Gastrocnemius medialis (tissue), 4 donors: ENCODE data around the gene MELTF.

Source experiments
- POLR2A ChIP-seq, 2 donors: fragments of 450-650 bp; IDR thresholded peaks; one replicate each; pipeline ENCODE4 v1.6.1; 2017; ENCODE audit warnings: antibody characterized with exemption in 2 of 2, mild to moderate bottlenecking in 2 of 2, moderate library complexity in 2 of 2
- TF ChIP-seq, protein P1 (sequence below), 5 experiments: fragments of 450-650 bp in 3 of 5; fragments of 200-600 bp in 2 of 5; sonication (generic) in 2 of 5; IDR thresholded peaks in 4 of 5; conservative IDR thresholded peaks in 1 of 5; 1 replicate in 4 of 5; 2 replicates in 1 of 5; pipeline ENCODE4 v1.5.1; 2016 to 2019; ENCODE audit warnings: antibody characterized with exemption in 5 of 5, mild to moderate bottlenecking in 3 of 5, moderate library complexity in 3 of 5

GRCh38 chr3:197029511-197030167 is at the start of gene MELTF:
- TF ChIP-seq, protein P1, sequence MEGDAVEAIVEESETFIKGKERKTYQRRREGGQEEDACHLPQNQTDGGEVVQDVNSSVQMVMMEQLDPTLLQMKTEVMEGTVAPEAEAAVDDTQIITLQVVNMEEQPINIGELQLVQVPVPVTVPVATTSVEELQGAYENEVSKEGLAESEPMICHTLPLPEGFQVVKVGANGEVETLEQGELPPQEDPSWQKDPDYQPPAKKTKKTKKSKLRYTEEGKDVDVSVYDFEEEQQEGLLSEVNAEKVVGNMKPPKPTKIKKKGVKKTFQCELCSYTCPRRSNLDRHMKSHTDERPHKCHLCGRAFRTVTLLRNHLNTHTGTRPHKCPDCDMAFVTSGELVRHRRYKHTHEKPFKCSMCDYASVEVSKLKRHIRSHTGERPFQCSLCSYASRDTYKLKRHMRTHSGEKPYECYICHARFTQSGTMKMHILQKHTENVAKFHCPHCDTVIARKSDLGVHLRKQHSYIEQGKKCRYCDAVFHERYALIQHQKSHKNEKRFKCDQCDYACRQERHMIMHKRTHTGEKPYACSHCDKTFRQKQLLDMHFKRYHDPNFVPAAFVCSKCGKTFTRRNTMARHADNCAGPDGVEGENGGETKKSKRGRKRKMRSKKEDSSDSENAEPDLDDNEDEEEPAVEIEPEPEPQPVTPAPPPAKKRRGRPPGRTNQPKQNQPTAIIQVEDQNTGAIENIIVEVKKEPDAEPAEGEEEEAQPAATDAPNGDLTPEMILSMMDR (IDR thresholded peaks at IDR 0.05 in 4 of 5, conservative IDR thresholded peaks at IDR 0.05 in 1 of 5), result peak; percentile 52 to 79 (median 75)
- TF ChIP-seq POLR2A (IDR thresholded peaks at IDR 0.05), result no peak
